Esophagus muscularis mucosa (tissue), 4 donors: Measurements from ENCODE around the gene R3HDM4. TPM values are rescaled to one million over a fixed set of nuclear protein-coding genes. Genes with fewer than 3 reads are reported as not detected.

Source experiments
- DNase-seq: peaks from one replicate; pipeline ENCODE4 v3.0.0-alpha.2; 2017; ENCODE audit errors: extremely low spot score
- H3K27ac ChIP-seq, 4 donors: fragments of 200-600 bp; sonication (generic); replicated peaks in 1 of 4; 1 replicate in 3 of 4; 2 replicates in 1 of 4; pipeline ENCODE4 v1.5.1; 2016 to 2019; ENCODE audit warnings: mild to moderate bottlenecking in 1 of 4
- H3K27me3 ChIP-seq, 4 donors: fragments of 200-600 bp; sonication (generic); one replicate each; pipeline versions ENCODE4 v1.5.1 to v1.6.0; 2016 to 2019
- H3K36me3 ChIP-seq, 4 donors: fragments of 200-600 bp; sonication (generic); one replicate each; pipeline ENCODE4 v1.5.1; 2016 to 2019
- H3K4me1 ChIP-seq, 4 donors: fragments of 200-600 bp; sonication (generic); one replicate each; pipeline ENCODE4 v1.5.1; 2016 to 2019
- H3K4me3 ChIP-seq, 4 donors: fragments of 200-600 bp; sonication (generic); 1 replicate in 2 of 4; 2 replicates in 2 of 4; pipeline ENCODE4 v1.5.1; 2016 to 2019; ENCODE audit warnings: mild to moderate bottlenecking in 4 of 4, moderate library complexity in 1 of 4
- H3K9me3 ChIP-seq, 4 donors: fragments of 200-600 bp; sonication (generic); 1 replicate in 3 of 4; 2 replicates in 1 of 4; pipeline ENCODE4 v1.5.1; 2016 to 2019
- EP300 ChIP-seq: sonication (generic); formaldehyde crosslinking; IDR thresholded peaks from one replicate; pipeline ENCODE4 v1.6.1; 2017; ENCODE audit warnings: antibody characterized with exemption
- POLR2A ChIP-seq: fragments of 450-650 bp; IDR thresholded peaks from one replicate; pipeline ENCODE4 v1.6.1; 2017; ENCODE audit warnings: antibody characterized with exemption, moderate library complexity, mild to moderate bottlenecking, low read depth
- POLR2AphosphoS5 ChIP-seq, 2 donors: sonication (generic); formaldehyde crosslinking; IDR thresholded peaks; one replicate each; pipeline ENCODE4 v1.6.1; 2017; ENCODE audit warnings: antibody characterized with exemption in 2 of 2
- WGBS: methylation state at CpG from one replicate; pipeline ENCODE4 v1.1.5; 2018; 5-methylcytosine and 5-hydroxymethylcytosine counted together
- intact Hi-C: fragments of 100-400 bp; cut with DNase I; formaldehyde crosslinking; loops from one replicate; pipeline ENCODE4 v1.15.1; 2023
- total RNA-seq, 4 donors: library from RNA; depleted of rRNA; stranded (reverse); fragments of >200 nt; gene quantifications; one replicate each; pipeline versions ENCODE4 v1.1.0 to v1.2.1, GENCODE V29; 2016
- TF ChIP-seq, protein P1 (sequence below), 3 experiments: fragments of 200-600 bp in 2 of 3; fragments of 450-650 bp in 1 of 3; sonication (generic) in 2 of 3; IDR thresholded peaks; one replicate each; pipeline ENCODE4 v1.5.1; 2017 to 2019; ENCODE audit warnings: antibody characterized with exemption in 3 of 3, mild to moderate bottlenecking in 2 of 3, moderate library complexity in 1 of 3

The R3HDM4 gene
- total RNA-seq, 4 donors from 2014 or later, result 32.0 to 52.5 (median 40.0) TPM

DNA sequence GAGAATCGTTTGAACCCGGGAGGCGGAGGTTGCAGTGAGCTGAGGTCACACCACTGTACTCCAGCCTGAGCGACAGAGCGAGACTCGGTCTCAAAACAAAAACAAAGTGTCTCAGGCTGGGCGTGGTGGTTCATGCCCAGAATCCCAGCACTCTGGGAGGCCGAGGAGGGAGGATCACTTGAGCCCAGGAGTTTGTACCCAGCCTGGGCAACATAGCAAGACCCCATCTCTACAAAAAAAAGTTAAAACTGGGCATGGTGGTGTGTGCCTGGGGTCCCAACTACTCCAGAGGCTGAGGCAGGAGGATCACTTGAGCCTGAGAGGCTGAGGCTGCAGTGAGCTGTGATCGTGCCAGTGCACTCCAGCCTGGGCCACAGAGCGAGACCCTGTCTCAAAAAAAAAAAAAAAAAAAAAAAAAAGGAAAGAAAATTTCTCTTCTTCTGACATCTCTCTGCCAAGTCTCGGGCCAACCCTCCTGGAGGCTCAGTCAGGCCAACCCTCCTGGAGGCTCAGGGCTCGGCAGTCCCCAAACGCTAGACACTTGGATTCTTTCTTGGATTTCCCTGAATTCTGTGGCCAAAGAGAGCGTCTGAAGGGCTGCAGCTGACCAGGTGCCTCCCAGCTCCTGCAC lies 39.1 kb upstream of the R3HDM4 start:
- no peaks in the 10 kb centered on the region for H3K27me3 ChIP-seq
- DNase-seq, result no peak
- 88% methylated on average over 13 of the region's 14 CpGs for WGBS
- H3K4me1 ChIP-seq, result peaks cover 6 to 21% (median 16%) of the 10 kb centered on the region in 4 donors
- H3K27ac ChIP-seq, result no peak overlapping the region
- TF ChIP-seq POLR2AphosphoS5 (IDR thresholded peaks at IDR 0.05) (no peak), POLR2A (no peak), EP300 (no peak)
- TF ChIP-seq, protein P1, sequence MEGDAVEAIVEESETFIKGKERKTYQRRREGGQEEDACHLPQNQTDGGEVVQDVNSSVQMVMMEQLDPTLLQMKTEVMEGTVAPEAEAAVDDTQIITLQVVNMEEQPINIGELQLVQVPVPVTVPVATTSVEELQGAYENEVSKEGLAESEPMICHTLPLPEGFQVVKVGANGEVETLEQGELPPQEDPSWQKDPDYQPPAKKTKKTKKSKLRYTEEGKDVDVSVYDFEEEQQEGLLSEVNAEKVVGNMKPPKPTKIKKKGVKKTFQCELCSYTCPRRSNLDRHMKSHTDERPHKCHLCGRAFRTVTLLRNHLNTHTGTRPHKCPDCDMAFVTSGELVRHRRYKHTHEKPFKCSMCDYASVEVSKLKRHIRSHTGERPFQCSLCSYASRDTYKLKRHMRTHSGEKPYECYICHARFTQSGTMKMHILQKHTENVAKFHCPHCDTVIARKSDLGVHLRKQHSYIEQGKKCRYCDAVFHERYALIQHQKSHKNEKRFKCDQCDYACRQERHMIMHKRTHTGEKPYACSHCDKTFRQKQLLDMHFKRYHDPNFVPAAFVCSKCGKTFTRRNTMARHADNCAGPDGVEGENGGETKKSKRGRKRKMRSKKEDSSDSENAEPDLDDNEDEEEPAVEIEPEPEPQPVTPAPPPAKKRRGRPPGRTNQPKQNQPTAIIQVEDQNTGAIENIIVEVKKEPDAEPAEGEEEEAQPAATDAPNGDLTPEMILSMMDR (IDR thresholded peaks at IDR 0.05), result no peak
- intact Hi-C loops, result no loop called here
- no peak overlapping the region for H3K4me3 ChIP-seq
- peaks cover 0 to 8% (median 7%) of the 10 kb centered on the region in 4 donors for H3K36me3 ChIP-seq
- no peaks in the 10 kb centered on the region for H3K9me3 ChIP-seq

- intact Hi-C loops, result no loop called here
- Histone ChIP-seq H3K36me3 (peaks cover 0 to 8% (median 7%) of the 10 kb centered on the region in 4 donors), H3K27ac (no peak overlapping the region), H3K9me3 (no peaks in the 10 kb centered on the region), H3K27me3 (no peaks in the 10 kb centered on the region), H3K4me3 (no peak overlapping the region), H3K4me1 (peaks cover 6 to 21% (median 16%) of the 10 kb centered on the region in 4 donors)
- 90% methylated on average over 17 of the region's 17 CpGs for WGBS
- DNase-seq, result no peak
- no peak for TF ChIP-seq POLR2AphosphoS5 (IDR thresholded peaks at IDR 0.05)
- TF ChIP-seq POLR2A, result no peak
- TF ChIP-seq EP300, result no peak
- TF ChIP-seq, protein P1 (IDR thresholded peaks at IDR 0.05), result no peak
These were observed 37.5 kb upstream of the R3HDM4 start for GRCh38 chr19:950352-951066.

DNA sequence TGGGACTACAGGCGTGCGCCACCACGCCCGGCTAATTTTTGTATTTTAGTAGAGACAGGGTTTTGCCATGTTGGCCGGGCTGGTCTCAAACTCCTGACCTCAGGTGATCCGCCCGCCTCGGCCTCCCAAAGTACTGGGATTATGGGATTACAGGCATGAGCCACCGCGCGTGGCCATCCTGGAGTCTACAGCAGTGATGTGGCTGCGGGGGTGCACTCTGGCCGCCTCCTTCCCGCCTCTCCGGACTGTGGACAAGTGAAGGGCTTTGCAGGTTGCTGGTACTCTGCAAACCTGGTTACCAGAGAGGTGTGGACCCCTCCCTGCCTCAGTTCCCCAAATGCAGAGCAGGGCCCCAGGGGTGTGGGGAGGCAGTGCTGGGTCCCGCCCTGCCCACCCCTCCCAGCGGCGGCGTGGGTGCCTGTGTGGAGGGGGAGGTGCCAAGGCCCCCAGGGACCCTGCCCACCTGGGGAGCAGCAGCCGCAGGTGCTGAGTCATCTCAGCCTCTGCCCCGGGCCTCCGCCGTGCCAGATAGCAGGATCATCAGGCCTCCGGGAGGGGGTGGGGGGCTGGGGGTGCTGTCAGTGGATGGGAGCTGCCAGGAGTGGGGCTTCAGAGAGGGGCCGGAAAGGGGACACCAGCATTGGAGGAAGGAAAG lies 36.0 kb upstream of the R3HDM4 start:
- H3K4me3 ChIP-seq, result no peak overlapping the region
- no peaks in the 10 kb centered on the region for H3K9me3 ChIP-seq
- H3K36me3 ChIP-seq, result peaks cover 0 to 8% (median 7%) of the 10 kb centered on the region in 4 donors
- TF ChIP-seq POLR2A (no peak), EP300 (no peak), POLR2AphosphoS5 (IDR thresholded peaks at IDR 0.05) (no peak)
- TF ChIP-seq, protein P1 (IDR thresholded peaks at IDR 0.05), result no peak
- H3K4me1 ChIP-seq, result peaks cover 6 to 21% (median 16%) of the 10 kb centered on the region in 4 donors
- H3K27ac ChIP-seq, result no peak overlapping the region
- intact Hi-C loops, result no loop called here
- WGBS, result 89% methylated on average over 15 of the region's 25 CpGs
- no peaks in the 10 kb centered on the region for H3K27me3 ChIP-seq
- no peak for DNase-seq

- 85% methylated on average over 38 of the region's 47 CpGs for WGBS
- TF ChIP-seq, protein P1 (IDR thresholded peaks at IDR 0.05), result no peak
- TF ChIP-seq POLR2AphosphoS5 (IDR thresholded peaks at IDR 0.05) (peak in 1 of 2 donors; percentile 48), EP300 (no peak), POLR2A (no peak)
These were observed 34.9 kb upstream of the R3HDM4 start for GRCh38 chr19:947707-948539.

More at GRCh38 chr19:947707-948539, 34.9 kb upstream of the R3HDM4 start:
- Histone ChIP-seq H3K9me3 (no peaks in the 10 kb centered on the region), H3K4me3 (no peak overlapping the region), H3K36me3 (peaks cover 0 to 10% (median 7%) of the 10 kb centered on the region in 4 donors), H3K4me1 (peaks cover 3 to 12% (median 8%) of the 10 kb centered on the region in 4 donors), H3K27me3 (no peaks in the 10 kb centered on the region), H3K27ac (no peak overlapping the region)
- intact Hi-C loops, result no loop called here
- DNase-seq, result no peak
